GM11168 (cell line): ENCODE results near the gene CNPY4.

ENCODE experiments used
- in situ Hi-C: fragments of 300-500 bp; cut with MboI; formaldehyde crosslinking; loops from one replicate; pipeline ENCODE4 v1.12.0; 2022; ENCODE audit warnings: low sequenced_read_pairs; ENCODE audit not compliant: unreplicated experiment

CNPY4 gene

GRCh38 chr7:100118388-100119071 lies 904 bp upstream of the CNPY4 start:
- in situ Hi-C loops: no loop called here

- in situ Hi-C loops: no loop called here
Observed at GRCh38 chr7:100119970-100120732, 717 bp downstream of the CNPY4 start.

- in situ Hi-C loops: no loop called here
Observed at GRCh38 chr7:100120733-100121036, 1.3 kb downstream of the CNPY4 start.

- in situ Hi-C loops: no loop called here
Observed at GRCh38 chr7:100122067-100122466, 2.6 kb downstream of the CNPY4 start.

GRCh38 chr7:100122568-100122967 lies 3.1 kb downstream of the CNPY4 start:
- in situ Hi-C loops: no loop called here

GRCh38 chr7:100124301-100125230 lies 5.1 kb downstream of the CNPY4 start:
- in situ Hi-C loops: no loop called here

GRCh38 chr7:100126239-100126930 lies 7.0 kb downstream of the CNPY4 start:
- in situ Hi-C loops: no loop called here

- in situ Hi-C loops: no loop called here
Observed at GRCh38 chr7:100126931-100127865, 7.8 kb downstream of the CNPY4 start, which contains the start of gene MBLAC1. Gene MBLAC1, plus strand, starts transcription at chr7:100126967. Its CDS starts 429 bp downstream, at chr7:100127396.

GRCh38 chr7:100127866-100128636 lies 8.6 kb downstream of the CNPY4 start:
- in situ Hi-C loops: no loop called here

- in situ Hi-C loops: no loop called here
Observed at GRCh38 chr7:100128637-100128963, 9.2 kb downstream of the CNPY4 start.

- in situ Hi-C loops: loop anchor here (10.0 kb wide), 1 partner anchor 85 kb away; the partner anchor contains the start of gene PVRIG
Observed at GRCh38 chr7:100130220-100130607, 10.8 kb downstream of the CNPY4 start.

GRCh38 chr7:100130608-100131453 lies 11.4 kb downstream of the CNPY4 start:
- in situ Hi-C loops: loop anchor here (10.0 kb wide), 1 partner anchor 84 kb away; the partner anchor contains the start of gene PVRIG

- in situ Hi-C loops: loop anchor here (10.0 kb wide), 1 partner anchor 83 kb away; the partner anchor contains the start of gene PVRIG
Observed at GRCh38 chr7:100132126-100132525, 12.7 kb downstream of the CNPY4 start.

- in situ Hi-C loops: loop anchor here (10.0 kb wide), 1 partner anchor 82 kb away; the partner anchor contains the start of gene PVRIG
Observed at GRCh38 chr7:100132697-100133151, 13.3 kb downstream of the CNPY4 start.

GRCh38 chr7:100137851-100138760 lies 18.7 kb downstream of the CNPY4 start:
- in situ Hi-C loops: loop anchor here (10.0 kb wide), 1 partner anchor 77 kb away; the partner anchor contains the start of gene PVRIG

GRCh38 chr7:100141555-100141949 lies 22.1 kb downstream of the CNPY4 start:
- in situ Hi-C loops: no loop called here
